Stimulated activated CD4-positive, alpha-beta T cell treated with anti-CD3 and anti-CD28 coated beads, Interleukin-2, amount 100 ng/mL, for 24 hours (primary cell): ENCODE measurements around the gene XRCC6.
"Not testable (repeated sequence)": the region's sequence is repeated elsewhere in the genome, so short reads cannot be mapped to it uniquely, and the experiment has no call there.

Source experiments
- DNase-seq, 2 donors: peaks; one replicate each; pipeline ENCODE4 v3.0.0-alpha.2; 2020

The XRCC6 gene

GRCh38 chr22:41654322-41654721 is 33.2 kb downstream of the XRCC6 start:
- DNase-seq: no peak

- no peak for DNase-seq
These were observed 35.5 kb downstream of the XRCC6 start for GRCh38 chr22:41656556-41656955.

GRCh38 chr22:41657709-41658108 is 36.6 kb downstream of the XRCC6 start:
- no peak for DNase-seq

- no peak for DNase-seq
These were observed 37.8 kb downstream of the XRCC6 start for GRCh38 chr22:41658869-41659268.

DNA sequence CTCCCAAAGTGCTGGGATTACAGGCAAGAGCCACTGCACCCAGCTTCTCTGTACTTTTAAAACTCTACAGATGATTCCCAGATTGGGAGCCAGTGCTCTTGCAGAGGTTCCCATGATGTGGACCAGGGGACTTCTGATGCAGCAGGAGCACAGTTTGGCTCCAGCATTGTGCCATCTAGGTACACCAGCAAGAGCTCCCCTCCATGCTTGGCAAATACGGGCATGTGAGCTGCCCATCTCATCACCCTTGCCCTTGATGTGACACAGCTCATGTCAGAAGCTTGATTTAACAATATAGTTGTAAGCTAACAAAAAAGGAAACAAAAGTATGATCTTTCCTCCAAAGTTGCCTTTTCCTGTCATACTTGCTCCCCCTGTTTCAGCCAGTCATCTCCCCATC is 38.8 kb downstream of the XRCC6 start:
- no peak for DNase-seq

GRCh38 chr22:41660416-41660815 is 39.3 kb downstream of the XRCC6 start:
- no peak for DNase-seq

- DNase-seq: no peak
These were observed 40.0 kb downstream of the XRCC6 start for GRCh38 chr22:41661088-41661487.

DNA sequence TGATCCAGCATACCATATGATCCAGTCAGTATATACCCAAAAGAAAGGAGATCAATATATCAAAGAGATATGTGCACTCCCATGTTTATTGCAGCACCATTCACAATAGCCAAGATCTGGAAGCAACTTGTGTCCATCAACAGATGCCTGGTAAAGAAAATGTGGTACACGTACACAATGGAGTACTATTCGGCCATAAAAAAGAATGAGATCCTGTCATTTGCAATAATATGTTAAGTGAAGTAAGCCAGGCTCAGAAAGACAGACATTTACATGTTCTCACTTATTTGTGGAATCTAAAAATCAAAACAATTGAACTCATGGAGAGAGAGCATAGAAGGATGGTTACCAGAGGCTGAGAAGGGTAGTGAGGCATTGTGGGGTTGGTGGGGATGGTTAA is 40.6 kb downstream of the XRCC6 start:
- DNase-seq: no peak

DNA sequence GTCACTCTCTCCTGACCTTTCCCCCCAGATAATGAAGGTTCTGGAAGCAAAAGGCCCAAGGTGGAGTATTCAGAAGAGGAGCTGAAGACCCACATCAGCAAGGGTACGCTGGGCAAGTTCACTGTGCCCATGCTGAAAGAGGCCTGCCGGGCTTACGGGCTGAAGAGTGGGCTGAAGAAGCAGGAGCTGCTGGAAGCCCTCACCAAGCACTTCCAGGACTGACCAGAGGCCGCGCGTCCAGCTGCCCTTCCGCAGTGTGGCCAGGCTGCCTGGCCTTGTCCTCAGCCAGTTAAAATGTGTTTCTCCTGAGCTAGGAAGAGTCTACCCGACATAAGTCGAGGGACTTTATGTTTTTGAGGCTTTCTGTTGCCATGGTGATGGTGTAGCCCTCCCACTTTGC is 42.5 kb downstream of the XRCC6 start:
- DNase-seq: not testable (repeated sequence)

GRCh38 chr22:41664490-41664889 is 43.4 kb downstream of the XRCC6 start:
- no peak for DNase-seq

- DNase-seq: no peak
These were observed 43.9 kb downstream of the XRCC6 start for GRCh38 chr22:41664951-41665350.

GRCh38 chr22:41668971-41669911 is 48.1 kb downstream of the XRCC6 start:
- DNase-seq: no peak

DNA sequence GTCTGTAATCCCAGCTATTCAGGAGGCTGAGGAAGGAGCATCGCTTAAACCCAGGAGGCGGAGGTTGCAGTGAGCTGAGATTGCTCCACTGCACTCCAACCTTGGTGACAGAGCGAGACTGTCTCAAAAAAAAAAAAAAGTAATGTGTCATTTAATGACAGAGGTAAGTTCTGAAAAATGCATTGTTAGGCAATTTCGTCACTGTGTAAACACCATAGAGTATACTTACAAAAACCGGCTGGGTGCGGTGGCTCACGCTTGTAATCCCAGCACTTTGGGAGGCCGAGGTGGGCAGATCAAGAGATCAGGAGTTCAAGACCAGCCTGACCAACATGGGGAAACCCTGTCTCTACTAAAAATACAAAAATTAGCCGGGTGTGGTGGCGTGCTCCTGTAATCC is 51.0 kb downstream of the XRCC6 start:
- not testable (repeated sequence) for DNase-seq

DNA sequence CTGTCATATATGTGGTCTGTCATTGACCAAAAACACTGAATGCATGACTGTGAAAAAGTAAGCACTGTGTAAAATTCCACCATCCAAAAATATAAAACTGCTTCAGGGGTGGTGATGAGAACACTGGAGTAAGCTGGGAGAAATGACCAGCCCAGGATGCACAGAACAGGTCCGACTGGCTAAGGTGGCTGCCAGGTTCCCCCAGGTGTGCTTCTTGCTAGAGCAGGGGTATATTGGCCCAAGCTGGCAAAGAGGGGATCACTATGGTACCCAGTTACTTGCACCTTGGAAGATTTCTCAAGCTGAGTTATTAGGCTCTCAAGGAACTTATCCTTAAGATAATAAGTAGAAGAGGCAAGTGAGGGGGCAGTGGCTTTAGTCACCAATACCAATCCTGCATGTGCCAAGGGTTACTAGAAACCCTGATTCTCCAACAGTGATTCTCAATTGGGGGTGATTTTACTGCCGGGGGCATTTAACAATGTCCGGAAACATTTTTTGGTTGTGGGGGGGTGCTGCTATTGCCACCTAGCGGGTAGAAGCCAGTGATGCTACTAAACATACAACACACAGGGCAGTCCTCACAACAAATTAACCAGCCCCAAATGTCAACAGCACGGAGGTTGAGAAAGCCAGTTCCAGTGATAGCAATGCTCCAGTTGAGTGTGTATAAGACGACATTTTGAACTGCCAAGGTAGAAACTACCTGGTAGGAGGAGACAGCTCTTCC is 51.9 kb downstream of the XRCC6 start:
- no peak for DNase-seq

- DNase-seq: no peak
These were observed 53.8 kb downstream of the XRCC6 start for GRCh38 chr22:41674846-41675340.

- DNase-seq: no peak
These were observed 55.0 kb downstream of the XRCC6 start for GRCh38 chr22:41676134-41676533.

- no peak for DNase-seq
These were observed 60.5 kb downstream of the XRCC6 start for GRCh38 chr22:41681616-41682015.

- DNase-seq: peak; percentile 84 to 88
These were observed 61.1 kb downstream of the XRCC6 start for GRCh38 chr22:41682033-41682807.

DNA sequence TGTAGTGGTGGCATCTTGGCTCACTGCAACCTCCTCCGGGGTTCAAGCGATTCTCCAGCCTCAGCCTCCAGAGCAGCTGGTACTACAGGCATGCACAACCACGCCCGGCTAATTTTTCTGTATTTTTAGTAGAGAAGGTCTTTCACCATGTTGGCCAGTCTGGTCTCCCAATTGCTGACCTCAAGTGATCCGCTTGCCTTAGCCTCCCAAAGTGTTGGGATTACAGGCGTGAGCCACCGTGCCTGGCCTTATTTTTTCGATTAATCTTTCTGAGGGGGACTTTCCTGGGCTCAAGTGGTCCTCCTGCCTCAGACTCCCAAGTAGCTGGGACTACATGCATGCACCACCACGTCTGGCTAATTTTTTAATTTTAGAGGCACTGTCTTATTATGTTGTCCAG is 62.0 kb downstream of the XRCC6 start:
- no peak for DNase-seq

- DNase-seq: no peak
These were observed 62.5 kb downstream of the XRCC6 start for GRCh38 chr22:41683616-41684015.

DNA sequence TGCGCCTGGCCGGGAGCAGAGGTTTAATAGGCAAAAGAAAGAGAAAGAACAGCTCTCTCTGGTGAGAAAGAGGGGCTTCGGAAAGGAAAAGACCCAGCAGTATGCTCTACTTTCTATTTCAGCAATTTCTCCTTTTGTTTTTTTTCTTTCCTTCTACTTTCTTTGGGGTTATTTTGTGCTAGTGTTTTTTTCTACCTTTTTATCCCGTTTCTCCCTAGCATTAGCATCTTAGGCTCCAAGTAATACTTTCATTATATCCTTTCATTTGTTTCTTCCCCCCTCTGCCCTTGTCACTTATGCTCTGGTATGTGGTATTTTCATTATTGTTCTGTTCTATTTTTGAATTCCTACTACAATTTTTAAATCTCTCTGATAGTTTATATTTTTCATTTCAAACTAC is 63.1 kb downstream of the XRCC6 start:
- DNase-seq: no peak

DNA sequence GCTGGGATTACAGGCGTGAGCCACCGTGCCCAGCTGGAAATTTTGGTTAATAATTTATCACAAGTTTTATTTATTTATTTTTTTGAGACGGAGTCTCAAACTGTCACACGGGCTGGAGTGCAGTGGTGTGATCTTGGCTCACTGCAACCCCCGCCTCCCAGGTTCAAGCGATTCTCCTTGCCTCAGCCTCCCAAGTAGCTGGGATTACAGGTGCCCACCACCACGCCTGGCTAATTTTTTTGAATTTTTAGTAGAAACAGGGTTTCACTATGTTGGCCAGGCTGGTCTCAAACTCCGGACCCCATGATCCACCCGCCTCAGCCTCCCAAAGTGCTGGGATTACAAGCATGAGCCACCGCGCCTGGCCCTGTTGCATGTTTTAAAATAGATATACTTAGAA is 65.8 kb downstream of the XRCC6 start:
- DNase-seq: not testable (repeated sequence)

GRCh38 chr22:41687901-41688364 is 66.8 kb downstream of the XRCC6 start:
- peak; percentile 26 to 38 for DNase-seq
